ENCODE results near the gene ARL3.

ARL3 gene

GRCh38 chr10:102642736-102643335 lies 71.4 kb downstream of the ARL3 start:
- peak overlapping the region; percentile 62 for H3K4me3 ChIP-seq (ENCODE audit: low read depth, low read length)

GRCh38 chr10:102641880-102642735 lies 72.1 kb downstream of the ARL3 start:
- peak overlapping the region; percentile 62 for H3K4me3 ChIP-seq (ENCODE audit: low read depth, low read length)

- peak overlapping the region; percentile 62 for H3K4me3 ChIP-seq (ENCODE audit: low read depth, low read length)
Measured at GRCh38 chr10:102641402-102641801, 72.8 kb downstream of the ARL3 start.

- H3K4me3 ChIP-seq (ENCODE audit: low read depth, low read length): no peak overlapping the region
Measured at GRCh38 chr10:102639537-102639936, 74.7 kb downstream of the ARL3 start.

- H3K4me3 ChIP-seq (ENCODE audit: low read depth, low read length): no peak overlapping the region
Measured at GRCh38 chr10:102635377-102635776, 78.8 kb downstream of the ARL3 start.

DNA sequence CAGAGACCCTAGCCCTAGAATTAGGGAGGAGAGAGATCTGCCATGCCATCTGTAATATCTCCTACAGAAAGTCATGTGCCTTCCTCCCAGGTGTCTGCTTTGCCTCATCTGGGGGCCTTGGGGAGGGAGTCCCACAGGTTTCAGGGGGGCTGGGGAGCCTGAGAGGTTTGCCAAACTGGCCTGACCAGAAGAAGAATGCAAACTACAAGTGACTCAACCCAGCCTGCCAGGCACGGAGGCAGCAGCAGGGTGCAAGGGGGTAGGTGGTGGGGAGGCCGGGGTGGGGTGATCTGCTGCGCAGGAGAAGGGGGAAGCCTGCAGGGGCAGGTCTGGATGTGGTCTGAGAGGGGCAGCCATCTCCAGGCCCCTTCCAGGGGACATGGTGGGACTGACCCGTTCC lies 79.5 kb downstream of the ARL3 start:
- no peak overlapping the region for H3K4me3 ChIP-seq (ENCODE audit: low read depth, low read length)

- H3K4me3 ChIP-seq (ENCODE audit: low read depth, low read length): no peak overlapping the region
Measured at GRCh38 chr10:102633848-102634247, 80.3 kb downstream of the ARL3 start.

DNA sequence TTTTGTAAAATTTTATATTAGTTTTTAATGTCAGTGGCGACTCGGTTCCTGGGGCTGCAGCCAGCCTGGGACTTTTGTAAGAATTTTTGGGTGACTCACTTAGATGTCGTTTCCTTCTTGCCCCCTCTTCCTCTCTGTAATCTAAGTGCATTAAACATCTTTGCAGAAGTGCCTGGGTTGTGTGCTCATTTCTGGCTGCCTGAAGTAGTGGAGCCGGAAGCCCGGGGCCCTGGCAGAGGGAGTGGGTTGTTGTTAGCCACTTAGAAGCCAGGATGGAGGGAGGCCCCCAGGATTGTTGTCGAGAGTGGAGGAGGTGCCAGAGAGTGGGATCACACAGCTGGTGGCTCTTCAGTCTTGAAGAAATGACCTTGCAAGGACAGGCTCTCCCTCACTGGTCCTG lies 80.9 kb downstream of the ARL3 start:
- H3K4me3 ChIP-seq (ENCODE audit: low read depth, low read length): no peak overlapping the region

GRCh38 chr10:102632394-102633111 lies 81.6 kb downstream of the ARL3 start:
- H3K4me3 ChIP-seq (ENCODE audit: low read depth, low read length): no peak overlapping the region

DNA sequence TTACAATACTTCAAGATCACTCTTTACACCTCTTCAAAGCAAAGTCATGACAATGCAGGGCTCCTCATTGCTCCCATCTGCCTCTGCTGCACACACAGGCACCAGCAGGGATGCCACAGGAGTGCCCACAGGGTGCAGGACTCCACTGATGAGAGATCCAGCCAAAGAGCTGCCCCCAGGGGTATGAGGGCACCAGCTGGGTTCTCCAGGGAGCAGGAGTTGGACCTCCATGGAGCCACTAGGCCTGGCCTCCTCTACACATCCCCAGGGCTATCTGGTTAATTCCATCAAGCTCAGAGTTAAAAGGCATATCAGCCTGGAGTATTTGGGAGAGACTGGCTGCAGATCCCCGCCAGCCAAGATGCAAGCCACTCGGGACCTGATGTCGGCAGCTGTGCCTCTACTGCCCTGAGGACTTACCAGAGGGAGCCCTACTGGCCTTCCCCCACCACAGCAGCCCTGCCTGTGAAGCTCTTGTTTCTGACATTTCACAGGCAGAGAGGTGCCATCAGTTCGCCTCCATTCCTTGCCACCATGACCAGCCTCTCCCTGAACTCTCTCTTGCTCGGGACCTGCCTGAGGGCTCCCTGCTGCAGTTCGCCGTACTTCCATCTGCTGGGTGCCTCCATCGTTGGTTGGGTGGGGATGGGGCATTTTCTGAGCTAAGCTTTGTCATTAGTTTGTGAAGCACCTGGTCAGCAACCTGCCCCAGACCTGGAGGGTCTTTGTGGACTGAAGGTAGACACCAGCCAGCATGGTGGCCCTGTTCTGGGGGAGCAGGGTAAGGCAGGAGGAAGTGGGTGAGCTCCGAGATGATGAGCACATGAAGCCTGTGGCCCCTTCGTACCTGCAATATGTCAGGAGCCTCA lies 82.4 kb downstream of the ARL3 start:
- H3K4me3 ChIP-seq (ENCODE audit: low read depth, low read length): no peak overlapping the region

DNA sequence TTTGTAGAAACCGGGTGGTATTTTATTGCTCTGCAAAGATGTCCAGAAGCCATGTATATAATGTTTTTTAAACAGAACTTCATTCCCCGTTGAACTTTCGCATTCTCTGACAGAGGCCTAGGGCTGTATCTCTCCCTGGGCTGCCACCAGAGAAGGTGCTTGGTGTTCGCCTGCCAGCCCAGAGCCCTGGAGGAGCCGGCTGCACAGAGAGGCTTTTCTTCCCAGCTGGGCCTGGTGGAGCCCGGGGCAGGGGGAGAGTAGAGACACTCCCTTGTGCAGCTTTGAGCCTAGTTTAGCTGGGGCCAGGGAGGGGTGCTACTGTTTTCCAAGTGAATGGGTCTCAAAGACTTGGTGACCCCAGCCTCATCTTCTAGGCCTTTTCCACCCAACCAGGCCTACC lies 83.5 kb downstream of the ARL3 start:
- H3K4me3 ChIP-seq (ENCODE audit: low read depth, low read length): no peak overlapping the region

DNA sequence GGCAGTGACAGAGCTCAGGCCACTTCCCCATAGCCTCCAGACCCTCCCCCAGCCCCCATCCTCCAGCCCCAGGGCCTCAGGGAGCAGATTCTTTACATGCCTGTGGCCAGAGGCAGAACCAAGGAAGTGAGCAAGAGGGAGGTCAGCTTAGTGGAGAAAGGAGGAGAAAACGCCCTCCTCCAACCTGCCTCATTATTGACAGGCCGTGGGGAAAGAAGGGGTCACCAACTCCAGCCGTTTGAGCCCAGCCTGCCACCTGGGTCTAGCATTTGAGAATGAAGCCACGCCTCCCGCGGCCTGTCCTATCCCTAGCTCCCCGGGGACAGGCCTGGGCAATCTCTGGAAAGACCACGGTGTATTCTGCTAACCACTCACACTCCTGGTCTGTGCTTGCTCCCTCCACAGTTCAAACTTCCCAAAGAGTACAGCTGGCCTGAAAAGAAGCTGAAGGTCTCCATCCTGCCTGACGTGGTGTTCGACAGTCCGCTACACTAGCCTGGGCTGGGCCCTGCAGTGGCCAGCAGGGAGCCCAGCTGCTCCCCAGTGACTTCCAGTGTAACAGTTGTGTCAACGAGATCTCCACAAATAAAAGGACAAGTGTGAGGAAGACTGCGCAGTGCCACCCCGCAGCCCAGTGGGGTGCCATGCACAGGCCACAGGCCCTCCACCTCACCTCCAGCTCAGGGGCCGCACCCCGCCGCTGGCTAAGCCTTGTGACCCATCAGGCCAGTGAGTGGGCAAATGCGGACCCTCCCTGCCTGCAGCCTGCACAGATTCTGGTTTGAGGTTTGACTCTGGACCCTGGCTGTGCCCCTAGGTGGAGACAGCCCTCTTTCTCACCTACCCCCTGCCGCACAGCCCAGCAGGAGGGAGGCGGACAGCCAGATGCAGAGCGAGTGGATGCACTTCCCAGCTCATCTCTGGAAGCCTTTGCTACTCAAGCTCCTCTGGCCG lies 84.3 kb downstream of the ARL3 start:
- H3K4me3 ChIP-seq (ENCODE audit: low read depth, low read length): no peak overlapping the region

- no peak overlapping the region for H3K4me3 ChIP-seq (ENCODE audit: low read depth, low read length)
Measured at GRCh38 chr10:102628451-102628911, 85.7 kb downstream of the ARL3 start.

DNA sequence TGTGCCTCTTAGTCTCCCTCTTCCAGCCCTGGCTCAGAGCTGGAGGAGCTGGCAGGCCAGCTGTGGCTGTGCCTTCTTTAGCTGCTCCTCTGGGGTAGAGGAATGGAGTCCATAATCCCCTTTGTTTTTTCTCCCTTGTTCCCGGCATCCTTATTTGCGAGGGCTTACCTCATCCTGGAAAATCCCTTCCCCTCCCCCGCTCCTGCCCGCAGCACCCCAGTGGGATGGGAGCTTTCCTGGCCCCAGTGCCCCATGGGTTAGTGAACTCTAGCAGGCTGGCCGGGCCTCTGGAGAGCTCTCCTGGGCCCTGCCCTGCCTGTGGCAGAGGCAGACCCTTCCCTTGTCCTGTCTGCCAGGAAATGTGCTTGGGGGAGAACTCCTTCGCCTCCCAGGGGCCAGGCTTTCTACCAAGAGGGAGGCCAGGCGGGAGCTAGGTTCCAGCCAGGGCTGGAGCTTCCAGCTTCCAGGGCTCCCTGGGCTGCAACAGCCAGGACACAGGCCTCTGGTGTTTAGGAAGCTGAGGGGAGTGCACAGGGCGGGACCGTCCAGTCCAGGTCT lies 86.4 kb downstream of the ARL3 start:
- H3K4me3 ChIP-seq (ENCODE audit: low read depth, low read length): no peak overlapping the region

DNA sequence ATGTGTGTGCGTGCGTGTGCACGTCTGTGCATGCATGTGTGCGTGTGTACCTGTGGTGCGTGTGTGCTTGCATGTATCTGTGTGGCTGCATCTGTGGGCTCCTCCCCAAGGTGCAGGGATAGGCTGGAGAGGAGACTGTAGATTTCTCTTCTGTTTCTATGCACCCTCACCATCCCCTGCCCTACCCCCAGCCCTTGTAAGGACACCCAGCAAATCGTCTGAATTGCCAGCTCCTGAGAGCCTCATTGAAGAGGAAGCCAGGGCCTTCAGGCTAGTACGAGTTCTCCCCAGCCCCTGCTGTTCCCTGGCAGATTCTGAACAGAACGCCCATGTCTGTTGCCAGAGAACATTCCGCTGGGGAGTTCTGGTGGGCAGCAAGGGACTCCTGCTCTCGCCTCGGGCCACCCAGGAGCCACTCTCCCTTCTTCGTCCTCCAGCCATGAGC lies 86.9 kb downstream of the ARL3 start:
- no peak overlapping the region for H3K4me3 ChIP-seq (ENCODE audit: low read depth, low read length)

DNA sequence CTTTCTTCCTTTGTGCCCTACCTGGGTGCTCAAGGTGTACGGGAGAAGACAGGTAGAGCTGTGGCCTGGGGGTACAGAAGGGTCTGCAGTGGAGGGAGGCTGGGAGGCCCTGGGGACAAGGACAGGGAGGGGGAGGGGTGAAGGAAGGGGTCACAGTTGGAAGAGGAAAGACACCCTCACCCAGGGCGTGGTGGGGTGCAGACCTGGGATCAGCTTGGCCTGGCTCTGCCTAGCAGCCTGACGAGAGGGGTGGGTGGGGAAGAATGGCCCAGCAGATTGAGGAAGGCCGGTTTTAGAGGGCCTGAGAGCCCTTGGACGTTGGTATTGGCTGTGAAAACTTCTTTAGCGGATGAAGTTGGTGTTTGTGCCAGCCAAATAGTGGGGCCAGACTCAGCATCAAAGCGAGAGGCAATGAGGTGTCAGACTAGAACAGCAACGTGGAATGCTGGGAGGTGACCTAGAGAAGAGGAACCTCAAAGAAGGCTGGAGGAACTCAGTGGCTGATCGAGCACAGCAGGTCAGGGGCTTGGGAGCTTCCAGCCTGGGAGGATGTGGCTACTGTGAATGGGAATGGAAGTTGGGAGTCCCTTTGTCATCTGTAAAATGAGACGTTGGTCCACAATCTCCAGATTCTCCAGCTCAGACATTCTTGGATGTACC lies 88.0 kb downstream of the ARL3 start:
- no peak overlapping the region for H3K4me3 ChIP-seq (ENCODE audit: low read depth, low read length)

DNA sequence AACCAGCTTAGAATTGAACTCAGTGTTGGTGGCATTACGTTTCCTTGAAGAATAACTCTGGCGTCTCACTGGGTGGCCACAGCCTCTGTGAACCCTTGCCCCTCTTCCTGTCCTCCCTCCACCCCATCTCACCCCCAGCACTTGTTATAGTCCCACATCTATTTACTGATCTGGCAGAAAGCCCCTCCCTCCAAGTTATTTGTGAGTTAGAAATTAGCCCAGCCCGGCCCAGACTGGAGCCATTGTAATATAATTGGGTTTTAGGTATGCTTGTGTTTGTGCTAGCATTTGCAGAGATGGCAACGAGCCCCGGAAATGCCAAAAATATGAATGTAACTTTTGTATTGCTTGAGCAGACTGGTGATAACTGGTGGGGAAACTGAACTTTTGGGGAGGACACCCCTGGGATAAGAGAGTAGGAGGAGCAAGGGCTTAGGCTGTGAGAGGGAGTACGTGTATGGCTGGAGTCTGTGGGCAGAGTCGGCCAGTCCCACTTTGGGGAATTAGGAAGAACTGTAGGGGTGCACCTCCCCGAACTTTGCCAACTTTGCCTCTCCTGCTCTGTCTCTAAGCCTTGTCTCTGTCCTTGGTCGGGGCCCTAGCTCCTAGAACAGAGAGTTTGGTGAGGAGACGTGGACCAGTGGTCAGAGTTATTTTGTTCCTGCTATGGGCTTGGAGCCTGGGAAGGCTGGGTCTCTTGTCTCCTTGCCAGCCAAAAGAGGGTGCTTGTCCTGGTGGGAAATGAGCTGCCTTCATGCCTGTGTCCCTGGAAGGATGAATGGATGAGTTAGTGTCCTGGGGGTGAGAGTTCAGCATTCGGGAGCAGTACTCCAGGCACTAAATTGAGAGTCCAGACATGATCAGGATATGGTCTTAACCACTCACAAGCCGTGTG lies 89.2 kb downstream of the ARL3 start:
- no peak overlapping the region for H3K4me3 ChIP-seq (ENCODE audit: low read depth, low read length)

GRCh38 chr10:102624094-102624493 lies 90.1 kb downstream of the ARL3 start:
- H3K4me3 ChIP-seq (ENCODE audit: low read depth, low read length): no peak overlapping the region
